Stimulated activated effector memory CD8-positive, alpha-beta T cell treated with anti-CD3 and anti-CD28 coated beads, Interleukin-12 subunit alpha, Interleukin-12 subunit beta, amount 100 ng/mL, for 72 hours (primary cell): ENCODE results near the gene TMEM63A.

Source experiments
- ATAC-seq: fragments of 150-1000 bp; cut with Tn5 transposase; 2 replicates; pipeline ENCODE4 v1.10.0; 2021
- DNase-seq, 2 donors: peaks; one replicate each; pipeline ENCODE4 v3.0.0; 2021 to 2022; ENCODE audit warnings: low spot score in 2 of 2
- H3K27ac Mint-ChIP-seq: one replicate; pipeline ENCODE4 v1.8.0; 2022; ENCODE audit warnings: mild to moderate bottlenecking, mixed read lengths
- H3K36me3 Mint-ChIP-seq: one replicate; pipeline ENCODE4 v1.8.0; 2022; ENCODE audit warnings: mild to moderate bottlenecking, mixed read lengths
- H3K4me1 Mint-ChIP-seq: one replicate; pipeline ENCODE4 v1.8.0; 2022; ENCODE audit warnings: mixed read lengths
- H3K4me3 Mint-ChIP-seq: one replicate; pipeline ENCODE4 v1.8.0; 2022; ENCODE audit warnings: mild to moderate bottlenecking, mixed read lengths
- H3K9me3 Mint-ChIP-seq: one replicate; pipeline ENCODE4 v1.8.0; 2022; ENCODE audit warnings: mixed read lengths

TMEM63A gene

DNA sequence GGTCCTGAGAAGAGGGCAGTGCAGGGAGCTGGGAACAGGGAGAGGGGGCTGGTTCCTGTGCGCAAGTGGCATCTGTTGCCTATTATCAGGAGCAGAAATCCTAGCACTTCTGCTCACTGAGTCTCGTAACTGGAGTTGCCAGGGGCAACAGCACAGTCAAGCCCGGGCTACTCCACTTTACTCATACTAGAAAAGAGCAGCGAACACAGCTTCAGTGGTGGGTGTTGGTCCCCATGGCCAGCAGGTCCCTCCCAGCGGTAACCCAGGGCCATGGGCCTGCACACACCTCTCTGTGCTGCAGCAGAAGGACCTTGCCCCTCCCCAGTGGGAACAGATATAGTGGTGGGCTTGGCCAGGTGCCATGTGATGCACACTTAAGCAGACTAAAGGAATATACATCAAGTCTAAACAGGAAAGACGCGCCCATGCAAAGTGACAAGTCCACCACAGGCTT is 33.4 kb upstream of the TMEM63A start:
- peak overlapping the region; percentile 32 for H3K27ac Mint-ChIP-seq
- no peak for DNase-seq
- H3K4me3 Mint-ChIP-seq, result no peak overlapping the region
- H3K4me1 Mint-ChIP-seq, result peaks cover 35% of the 10 kb centered on the region
- peaks cover 52% of the 10 kb centered on the region for H3K36me3 Mint-ChIP-seq
- H3K9me3 Mint-ChIP-seq, result no peaks in the 10 kb centered on the region
- no peak for ATAC-seq

DNA sequence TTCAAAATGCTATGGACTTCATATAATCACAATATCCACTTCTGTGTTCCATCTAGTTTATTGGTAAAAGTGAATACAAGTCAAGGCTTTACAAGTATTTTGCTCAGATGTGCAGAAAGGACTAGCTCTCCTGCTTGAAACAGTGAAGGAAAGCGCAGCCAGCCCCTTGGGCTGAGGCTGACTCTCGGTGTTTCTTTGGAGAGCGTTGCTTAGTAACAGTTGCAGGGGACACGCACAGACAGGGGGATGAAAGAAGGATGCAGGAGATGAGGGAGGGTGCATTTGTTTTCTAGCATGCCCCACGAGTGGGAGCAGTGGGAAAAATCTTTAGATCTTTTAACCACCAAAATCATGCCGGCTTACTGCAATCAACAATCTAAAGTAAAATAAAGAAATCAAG is 32.8 kb upstream of the TMEM63A start:
- H3K4me1 Mint-ChIP-seq, result peaks cover 34% of the 10 kb centered on the region
- H3K9me3 Mint-ChIP-seq, result no peaks in the 10 kb centered on the region
- H3K27ac Mint-ChIP-seq, result peak overlapping the region; percentile 32
- DNase-seq, result no peak
- peaks cover 47% of the 10 kb centered on the region for H3K36me3 Mint-ChIP-seq
- no peak overlapping the region for H3K4me3 Mint-ChIP-seq
- no peak for ATAC-seq

DNA sequence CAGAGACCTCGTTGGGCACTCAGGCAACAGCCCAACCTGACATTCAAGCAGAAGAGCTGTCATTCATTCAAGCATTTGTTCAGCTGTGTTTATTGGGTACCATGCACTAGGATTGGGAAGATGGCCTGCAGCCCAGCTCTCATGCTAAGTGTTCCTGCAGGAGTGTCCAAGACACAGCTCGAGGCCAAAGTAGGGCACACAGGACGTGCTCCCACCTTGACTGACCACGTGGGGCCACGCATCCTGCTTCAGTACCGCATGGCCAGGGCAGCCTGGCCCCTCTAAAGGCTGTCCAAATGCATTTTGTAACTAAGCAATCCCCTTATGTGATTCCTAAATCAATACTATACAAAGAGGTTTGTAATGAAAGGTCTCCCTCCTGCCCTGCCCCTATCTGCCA is 32.2 kb upstream of the TMEM63A start:
- Mint-ChIP-seq H3K27ac (no peak overlapping the region), H3K9me3 (no peaks in the 10 kb centered on the region), H3K36me3 (peaks cover 46% of the 10 kb centered on the region), H3K4me1 (peaks cover 28% of the 10 kb centered on the region), H3K4me3 (no peak overlapping the region)
- DNase-seq (no peak), ATAC-seq (no peak)

DNA sequence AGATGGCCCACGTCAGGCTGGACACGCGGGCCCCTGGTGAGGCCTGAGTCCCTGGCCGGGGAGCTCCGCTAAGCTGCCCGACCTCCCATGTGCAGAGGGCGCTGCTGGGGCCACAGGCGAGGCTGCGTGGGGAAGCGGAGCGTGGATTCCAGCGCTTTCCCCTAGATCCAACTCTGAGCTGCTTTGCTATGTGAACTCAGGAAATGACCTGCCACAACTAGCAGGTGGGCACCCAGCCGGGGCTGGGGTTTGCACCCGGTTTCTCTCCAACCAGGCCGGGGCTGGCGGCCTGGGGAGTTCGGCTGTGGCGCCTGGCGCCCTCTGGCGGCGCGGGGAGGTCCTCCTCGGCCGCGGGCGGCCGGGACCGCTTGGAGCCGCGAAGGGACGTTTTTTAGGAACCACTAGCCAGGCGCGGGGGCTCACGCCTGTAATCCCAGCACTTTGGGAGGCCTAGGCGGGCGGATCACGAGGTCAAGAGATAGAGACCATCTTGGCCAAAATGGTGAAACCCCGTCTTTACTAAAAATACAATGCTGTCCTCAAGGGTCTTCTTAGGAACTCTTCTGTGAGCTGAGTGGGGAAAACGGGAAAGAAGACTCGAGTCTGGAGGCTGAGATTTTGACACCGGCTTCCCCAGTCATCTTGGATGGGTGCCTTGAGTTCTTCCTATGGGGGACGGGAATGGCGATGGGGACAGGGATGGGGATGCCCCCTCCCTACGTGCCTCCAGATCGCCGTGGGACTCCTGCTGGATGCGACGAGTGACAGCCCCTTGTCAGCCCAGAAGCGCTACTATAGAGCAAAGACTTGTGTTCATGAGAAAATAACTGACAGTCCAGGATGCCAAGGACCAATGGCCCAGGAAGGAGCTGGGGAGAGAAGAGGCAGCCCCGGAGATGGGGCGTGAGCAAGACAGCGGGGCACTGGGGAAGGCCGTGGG is 29.3 kb upstream of the TMEM63A start:
- no peak overlapping the region for H3K4me3 Mint-ChIP-seq

DNA sequence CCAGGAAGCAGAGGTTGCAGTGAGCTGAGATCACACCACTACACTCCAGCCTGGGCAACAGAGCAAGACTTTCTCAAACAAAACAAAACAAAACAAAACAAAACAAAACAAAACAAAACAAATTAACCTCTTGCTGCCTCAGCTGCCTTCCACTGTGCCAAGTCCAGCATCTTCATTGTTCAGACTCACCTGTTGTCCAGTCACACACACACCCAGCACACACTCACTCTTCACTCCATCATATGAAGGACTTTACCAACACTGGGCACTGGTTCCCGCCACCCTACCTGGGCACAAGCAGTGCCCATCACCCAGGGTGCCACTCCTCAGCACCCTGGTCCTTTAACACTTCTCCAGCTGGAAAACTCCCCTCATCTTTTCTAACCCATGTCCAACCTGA is 27.3 kb upstream of the TMEM63A start:
- no peak for DNase-seq
- Mint-ChIP-seq H3K9me3 (no peaks in the 10 kb centered on the region), H3K36me3 (peaks cover 10% of the 10 kb centered on the region), H3K27ac (peak overlapping the region; percentile 2), H3K4me3 (no peak overlapping the region), H3K4me1 (peaks cover 21% of the 10 kb centered on the region)
- no peak for ATAC-seq

More for the DNA sequence above, 29.3 kb upstream of the TMEM63A start:
- ATAC-seq (peak; percentile 92), DNase-seq (peak; percentile 83)
- H3K36me3 Mint-ChIP-seq, result peaks cover 18% of the 10 kb centered on the region
- no peaks in the 10 kb centered on the region for H3K9me3 Mint-ChIP-seq
- no peak overlapping the region for H3K27ac Mint-ChIP-seq
- H3K4me1 Mint-ChIP-seq, result peaks cover 21% of the 10 kb centered on the region

DNA sequence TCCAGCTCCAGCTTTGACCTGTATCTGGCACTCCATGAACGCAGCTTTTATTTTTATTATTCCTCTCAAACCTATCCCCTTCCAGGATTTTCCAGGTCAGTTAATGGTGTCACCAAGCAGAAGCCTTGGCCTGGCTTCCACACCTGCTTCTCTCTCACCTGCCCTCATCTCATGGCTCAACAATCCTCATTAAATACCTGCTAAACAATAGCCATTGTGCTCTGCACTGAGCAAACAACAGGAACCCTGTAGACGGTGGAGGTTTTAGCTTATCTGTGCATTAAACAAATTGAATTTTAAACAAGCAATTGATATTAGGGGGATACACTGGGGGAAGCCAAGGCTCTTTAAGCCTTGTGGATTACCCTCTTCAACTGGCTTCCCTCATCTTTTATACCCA is 26.6 kb upstream of the TMEM63A start:
- H3K4me1 Mint-ChIP-seq, result peaks cover 21% of the 10 kb centered on the region
- H3K27ac Mint-ChIP-seq, result no peak overlapping the region
- ATAC-seq (no peak), DNase-seq (no peak)
- peaks cover 10% of the 10 kb centered on the region for H3K36me3 Mint-ChIP-seq
- H3K9me3 Mint-ChIP-seq, result no peaks in the 10 kb centered on the region
- H3K4me3 Mint-ChIP-seq, result no peak overlapping the region

DNA sequence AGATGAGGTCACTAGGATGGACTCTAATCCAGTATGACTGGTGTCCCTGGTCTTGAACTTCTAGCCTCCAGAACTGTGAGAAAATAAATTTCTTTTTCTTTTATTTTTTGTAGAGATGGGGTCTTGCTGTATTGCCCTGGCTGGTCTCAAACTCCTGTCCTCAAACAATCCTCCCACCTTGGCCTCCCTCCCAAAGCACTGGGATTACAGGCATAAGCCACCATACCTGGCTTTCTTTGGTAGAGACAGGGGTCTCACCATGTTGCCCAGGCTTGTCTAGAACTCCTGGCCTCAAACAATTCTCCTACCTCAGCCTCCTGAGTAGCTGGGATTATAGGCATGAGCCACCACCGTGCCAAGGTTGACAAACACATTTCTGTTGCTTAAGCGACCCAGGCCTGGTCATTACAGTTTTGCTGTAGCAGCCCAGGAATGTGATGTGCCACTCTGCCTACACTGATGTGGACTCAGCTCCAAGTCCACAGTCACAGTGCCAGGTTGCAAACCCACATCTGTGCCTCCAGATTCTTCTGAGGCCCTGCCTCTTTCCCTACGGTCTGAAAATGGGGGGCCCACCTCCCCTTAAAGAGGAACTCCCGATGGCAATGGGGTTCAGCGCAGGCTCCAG is 25.9 kb upstream of the TMEM63A start:
- Mint-ChIP-seq H3K4me3 (no peak overlapping the region), H3K9me3 (no peaks in the 10 kb centered on the region), H3K27ac (peak overlapping the region; percentile 5), H3K4me1 (peaks cover 21% of the 10 kb centered on the region), H3K36me3 (peaks cover 10% of the 10 kb centered on the region)
- DNase-seq, result no peak
- no peak for ATAC-seq

DNA sequence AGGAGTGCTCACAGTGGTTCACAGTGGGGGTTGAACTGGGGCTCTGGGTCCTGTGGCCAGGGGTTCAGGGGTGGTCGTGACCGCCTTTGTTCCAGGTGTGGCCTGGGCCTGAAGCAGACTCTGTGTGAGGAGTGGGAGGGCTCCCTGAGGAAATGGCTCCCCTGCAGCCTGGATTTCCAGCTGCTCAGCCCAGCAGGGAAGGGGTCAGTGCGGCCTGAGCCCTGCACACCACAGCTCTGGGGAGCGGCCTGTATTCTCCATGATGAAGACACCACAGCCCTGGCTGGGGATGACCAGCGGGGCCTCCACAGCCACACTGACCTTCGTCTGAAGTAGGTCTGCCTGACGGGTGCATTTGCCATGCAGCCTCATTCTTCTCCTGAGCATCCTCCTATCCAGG is 25.2 kb upstream of the TMEM63A start:
- H3K9me3 Mint-ChIP-seq, result no peaks in the 10 kb centered on the region
- H3K4me1 Mint-ChIP-seq, result peaks cover 19% of the 10 kb centered on the region
- peaks cover 10% of the 10 kb centered on the region for H3K36me3 Mint-ChIP-seq
- no peak overlapping the region for H3K4me3 Mint-ChIP-seq
- ATAC-seq (no peak), DNase-seq (no peak)
- peak overlapping the region; percentile 5 for H3K27ac Mint-ChIP-seq

DNA sequence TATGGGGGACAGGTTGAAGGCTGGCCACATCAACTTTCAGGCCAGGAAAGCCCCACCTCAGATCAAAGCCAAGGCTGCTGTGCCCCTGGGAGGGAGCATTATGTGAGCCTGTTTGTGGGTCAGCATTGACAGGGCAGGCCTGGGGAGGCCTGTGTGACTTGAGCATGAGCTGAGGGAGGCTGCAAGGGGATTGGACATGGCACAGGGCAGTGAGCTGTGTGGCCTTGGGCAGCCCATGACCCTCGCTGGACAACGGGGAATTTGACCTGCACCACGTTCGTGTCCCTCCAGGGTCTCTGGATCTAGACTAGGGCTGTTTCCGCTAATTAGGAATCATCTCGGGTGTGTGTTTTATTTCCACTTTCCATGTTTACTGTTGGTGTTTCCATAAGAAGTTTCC is 24.3 kb upstream of the TMEM63A start:
- Mint-ChIP-seq H3K36me3 (peaks cover 5% of the 10 kb centered on the region), H3K27ac (no peak overlapping the region), H3K9me3 (no peaks in the 10 kb centered on the region), H3K4me3 (no peak overlapping the region), H3K4me1 (peaks cover 11% of the 10 kb centered on the region)
- DNase-seq (no peak), ATAC-seq (no peak)

DNA sequence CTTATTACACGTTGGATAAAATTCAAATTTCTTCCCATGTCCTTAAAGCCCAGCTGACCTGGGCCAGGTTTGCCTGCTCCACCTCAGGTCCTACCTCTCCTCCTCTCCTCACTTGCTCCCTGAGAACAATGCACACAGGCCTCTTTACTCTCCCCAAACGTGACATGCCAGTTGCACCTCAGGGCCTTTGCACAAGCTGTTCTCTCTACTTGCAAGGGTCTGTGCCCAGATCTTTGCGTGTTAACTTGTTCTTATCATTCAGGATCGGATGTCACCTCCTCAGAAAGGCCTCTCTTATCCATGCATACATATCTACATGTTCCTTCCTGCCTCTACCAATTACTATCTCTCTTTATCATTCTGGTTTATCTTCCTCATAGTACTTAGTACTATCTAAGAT is 21.4 kb upstream of the TMEM63A start:
- no peak overlapping the region for H3K27ac Mint-ChIP-seq
- H3K4me1 Mint-ChIP-seq, result peaks cover 15% of the 10 kb centered on the region
- DNase-seq (no peak), ATAC-seq (no peak)
- no peaks in the 10 kb centered on the region for H3K9me3 Mint-ChIP-seq
- peaks cover 4% of the 10 kb centered on the region for H3K36me3 Mint-ChIP-seq
- H3K4me3 Mint-ChIP-seq, result no peak overlapping the region

DNA sequence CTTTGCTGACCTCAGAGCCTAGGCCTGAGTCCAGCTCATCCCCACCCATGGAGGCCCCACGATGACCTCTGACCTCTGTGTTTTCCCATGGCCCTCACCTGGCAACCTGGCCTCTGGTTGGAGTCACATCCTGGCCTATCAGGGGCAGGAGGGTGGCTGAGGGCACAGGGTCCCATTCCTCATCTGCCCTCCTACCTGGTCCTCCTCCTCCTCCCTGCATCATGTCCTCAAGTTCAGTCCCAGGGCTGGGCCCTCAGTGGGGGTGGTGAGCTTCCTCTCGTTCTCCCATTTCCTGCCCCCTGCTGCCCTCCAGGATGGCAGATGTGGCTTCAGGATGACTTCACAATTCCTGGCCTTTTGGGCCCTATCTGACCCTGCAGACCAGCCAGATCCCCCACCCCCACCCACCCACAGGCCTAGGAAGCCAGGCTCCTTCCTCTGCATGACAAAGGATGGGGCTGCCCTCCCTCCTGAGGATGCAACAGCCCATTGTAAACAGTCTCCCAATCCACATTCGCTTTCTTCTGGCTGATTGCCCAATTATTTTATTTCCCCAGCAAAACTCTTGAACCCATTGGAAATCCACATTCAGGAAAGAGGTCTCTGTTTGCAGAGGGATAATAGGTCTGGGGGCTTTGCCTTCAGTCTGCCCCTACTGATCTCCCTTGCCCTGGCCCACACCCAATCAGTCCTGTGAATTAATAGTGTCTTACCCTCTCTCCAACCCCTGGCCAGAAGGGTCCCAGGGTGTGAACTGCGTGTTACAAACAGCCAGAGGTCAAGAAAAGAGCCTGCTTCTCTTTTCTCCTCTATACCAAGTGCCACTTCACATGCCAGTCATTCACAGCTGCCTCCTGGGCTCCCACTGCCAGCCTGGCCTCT is 17.1 kb upstream of the TMEM63A start:
- peaks cover 43% of the 10 kb centered on the region for H3K4me1 Mint-ChIP-seq
- H3K27ac Mint-ChIP-seq, result peak overlapping the region; percentile 87
- peaks cover 13% of the 10 kb centered on the region for H3K36me3 Mint-ChIP-seq
- peak overlapping the region; percentile 10 for H3K4me3 Mint-ChIP-seq
- DNase-seq (no peak), ATAC-seq (no peak)
- no peaks in the 10 kb centered on the region for H3K9me3 Mint-ChIP-seq

DNA sequence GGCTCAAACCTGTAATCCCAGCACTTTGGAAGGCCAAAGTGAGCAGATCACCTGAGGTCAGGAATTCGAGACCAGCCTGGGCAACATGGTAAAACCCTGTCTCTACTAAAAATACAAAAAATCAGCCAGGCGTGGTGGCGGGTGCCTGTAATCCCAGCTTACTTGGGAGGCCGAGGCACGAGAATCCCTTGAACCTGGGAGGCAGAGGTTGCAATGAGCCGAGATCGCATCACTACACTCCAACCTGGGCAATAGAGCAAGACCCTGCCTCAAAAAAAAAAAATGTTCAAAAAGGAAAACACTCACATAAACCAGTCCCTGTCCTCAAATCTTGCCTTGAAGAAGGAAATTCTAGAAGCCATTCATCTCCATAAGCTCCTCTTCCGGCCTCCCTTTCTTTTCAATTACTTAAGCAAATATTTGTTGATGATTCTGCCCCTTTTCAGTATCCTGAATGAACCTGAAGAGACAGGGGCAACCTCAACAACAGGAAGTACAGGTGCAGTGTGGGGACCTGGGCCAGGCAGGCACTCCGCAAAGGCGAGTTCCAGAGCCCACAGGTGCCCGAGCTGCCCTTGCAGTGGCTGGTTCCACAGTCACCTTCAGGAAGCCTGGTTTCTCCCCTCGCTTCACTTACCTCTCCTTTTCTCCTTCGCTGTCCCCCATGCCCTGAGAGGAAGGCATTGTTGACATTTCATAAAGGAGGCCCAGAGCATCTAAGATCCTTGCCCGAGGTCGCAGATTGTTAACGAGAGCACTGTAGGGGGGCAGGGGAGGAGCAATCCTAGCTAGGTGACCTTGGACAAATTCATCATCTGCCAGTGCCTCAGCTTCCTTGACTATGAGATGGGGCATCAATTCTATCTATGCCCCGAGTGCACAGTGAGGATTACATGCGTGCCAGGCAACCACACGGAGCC is 15.7 kb upstream of the TMEM63A start:
- peaks cover 43% of the 10 kb centered on the region for H3K4me1 Mint-ChIP-seq
- H3K27ac Mint-ChIP-seq, result peak overlapping the region; percentile 87
- peak overlapping the region; percentile 59 for H3K4me3 Mint-ChIP-seq
- H3K36me3 Mint-ChIP-seq, result peaks cover 13% of the 10 kb centered on the region
- no peaks in the 10 kb centered on the region for H3K9me3 Mint-ChIP-seq
- no peak for DNase-seq
- no peak for ATAC-seq

DNA sequence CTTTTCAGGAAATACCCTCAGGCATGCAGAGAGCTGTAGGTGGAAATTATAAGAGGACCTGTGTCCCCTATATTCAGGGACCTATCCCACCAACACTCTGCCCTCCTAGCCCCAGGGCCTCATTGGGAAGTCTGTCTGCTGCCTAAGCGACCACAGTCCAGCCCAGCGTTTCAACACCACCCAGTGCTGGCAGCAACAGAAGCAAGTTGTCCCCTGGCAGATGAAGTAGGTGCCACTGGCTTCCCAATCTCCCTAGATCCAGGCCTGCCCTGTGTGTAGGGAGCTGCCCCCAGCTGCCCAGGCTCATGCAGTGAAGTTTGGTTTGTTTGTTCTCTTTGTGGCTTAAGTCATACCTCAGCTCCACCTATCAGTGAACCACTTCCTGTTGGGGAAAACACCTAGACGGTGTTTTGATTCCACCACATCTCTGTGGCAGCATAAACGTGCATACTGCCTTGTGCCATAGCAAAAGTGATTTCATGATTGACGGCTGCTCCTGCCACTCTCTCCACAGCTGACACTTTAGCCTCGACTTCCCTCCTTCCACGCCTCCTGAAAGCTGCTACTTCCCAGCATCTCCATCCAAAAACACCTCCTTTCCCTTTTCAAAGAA is 14.9 kb upstream of the TMEM63A start:
- H3K9me3 Mint-ChIP-seq, result no peaks in the 10 kb centered on the region
- peak overlapping the region; percentile 87 for H3K27ac Mint-ChIP-seq
- ATAC-seq (peak; percentile 100), DNase-seq (peak; percentile 54 to 81)
- peaks cover 13% of the 10 kb centered on the region for H3K36me3 Mint-ChIP-seq
- peaks cover 43% of the 10 kb centered on the region for H3K4me1 Mint-ChIP-seq
- peak overlapping the region; percentile 59 for H3K4me3 Mint-ChIP-seq

DNA sequence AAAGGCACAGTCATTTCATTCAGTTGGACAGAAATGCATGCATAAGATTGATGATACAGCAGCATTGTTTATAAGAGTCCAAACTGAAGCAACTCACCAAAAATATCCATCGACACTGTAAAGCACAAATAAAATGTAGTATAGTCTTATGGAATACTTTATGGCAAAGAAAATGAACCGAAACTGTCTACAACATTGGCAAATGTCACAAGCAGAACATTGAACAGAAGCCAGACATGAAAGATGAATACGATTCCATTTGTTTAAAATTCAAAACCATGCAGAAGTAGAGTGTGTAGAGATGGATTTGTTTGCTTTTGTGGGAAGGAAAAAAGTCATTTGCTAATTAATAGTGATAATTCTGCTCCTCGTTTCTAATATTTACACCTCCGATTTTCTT is 14.3 kb upstream of the TMEM63A start:
- no peaks in the 10 kb centered on the region for H3K9me3 Mint-ChIP-seq
- H3K4me1 Mint-ChIP-seq, result peaks cover 43% of the 10 kb centered on the region
- ATAC-seq (no peak), DNase-seq (no peak)
- H3K36me3 Mint-ChIP-seq, result peaks cover 13% of the 10 kb centered on the region
- H3K27ac Mint-ChIP-seq, result peak overlapping the region; percentile 87
- peak overlapping the region; percentile 59 for H3K4me3 Mint-ChIP-seq
